Smooth muscle cell of the coronary artery (primary cell): Measurements from ENCODE around the gene ZBTB5. TPM values are rescaled to one million over a fixed set of nuclear protein-coding genes. Genes with fewer than 3 reads are reported as not detected.

Experiments
- total RNA-seq: library from RNA; depleted of rRNA; stranded (reverse); fragments of >200 nt; gene quantifications from 2 replicates; pipeline ENCODE4 v1.2.3, GENCODE V29; 2014; ENCODE audit warnings: low replicate concordance

ZBTB5 gene, protein sequence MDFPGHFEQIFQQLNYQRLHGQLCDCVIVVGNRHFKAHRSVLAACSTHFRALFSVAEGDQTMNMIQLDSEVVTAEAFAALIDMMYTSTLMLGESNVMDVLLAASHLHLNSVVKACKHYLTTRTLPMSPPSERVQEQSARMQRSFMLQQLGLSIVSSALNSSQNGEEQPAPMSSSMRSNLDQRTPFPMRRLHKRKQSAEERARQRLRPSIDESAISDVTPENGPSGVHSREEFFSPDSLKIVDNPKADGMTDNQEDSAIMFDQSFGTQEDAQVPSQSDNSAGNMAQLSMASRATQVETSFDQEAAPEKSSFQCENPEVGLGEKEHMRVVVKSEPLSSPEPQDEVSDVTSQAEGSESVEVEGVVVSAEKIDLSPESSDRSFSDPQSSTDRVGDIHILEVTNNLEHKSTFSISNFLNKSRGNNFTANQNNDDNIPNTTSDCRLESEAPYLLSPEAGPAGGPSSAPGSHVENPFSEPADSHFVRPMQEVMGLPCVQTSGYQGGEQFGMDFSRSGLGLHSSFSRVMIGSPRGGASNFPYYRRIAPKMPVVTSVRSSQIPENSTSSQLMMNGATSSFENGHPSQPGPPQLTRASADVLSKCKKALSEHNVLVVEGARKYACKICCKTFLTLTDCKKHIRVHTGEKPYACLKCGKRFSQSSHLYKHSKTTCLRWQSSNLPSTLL
- 4.8 and 8.9 TPM in 2 replicates for total RNA-seq

GRCh38 chr9:37465249-37466036 lies at the start of gene ZBTB5:
Gene ZBTB5, minus strand, starts transcription at chr9:37465450. Its CDS starts 22,899 bp downstream, at chr9:37442551.

GRCh38 chr9:37485389-37486255 lies 20.4 kb upstream of the ZBTB5 start, which contains the start of gene POLR1E:
Gene POLR1E, plus strand, starts transcription at chr9:37485948. Its CDS starts 100 bp downstream, at chr9:37486048.

DNA sequence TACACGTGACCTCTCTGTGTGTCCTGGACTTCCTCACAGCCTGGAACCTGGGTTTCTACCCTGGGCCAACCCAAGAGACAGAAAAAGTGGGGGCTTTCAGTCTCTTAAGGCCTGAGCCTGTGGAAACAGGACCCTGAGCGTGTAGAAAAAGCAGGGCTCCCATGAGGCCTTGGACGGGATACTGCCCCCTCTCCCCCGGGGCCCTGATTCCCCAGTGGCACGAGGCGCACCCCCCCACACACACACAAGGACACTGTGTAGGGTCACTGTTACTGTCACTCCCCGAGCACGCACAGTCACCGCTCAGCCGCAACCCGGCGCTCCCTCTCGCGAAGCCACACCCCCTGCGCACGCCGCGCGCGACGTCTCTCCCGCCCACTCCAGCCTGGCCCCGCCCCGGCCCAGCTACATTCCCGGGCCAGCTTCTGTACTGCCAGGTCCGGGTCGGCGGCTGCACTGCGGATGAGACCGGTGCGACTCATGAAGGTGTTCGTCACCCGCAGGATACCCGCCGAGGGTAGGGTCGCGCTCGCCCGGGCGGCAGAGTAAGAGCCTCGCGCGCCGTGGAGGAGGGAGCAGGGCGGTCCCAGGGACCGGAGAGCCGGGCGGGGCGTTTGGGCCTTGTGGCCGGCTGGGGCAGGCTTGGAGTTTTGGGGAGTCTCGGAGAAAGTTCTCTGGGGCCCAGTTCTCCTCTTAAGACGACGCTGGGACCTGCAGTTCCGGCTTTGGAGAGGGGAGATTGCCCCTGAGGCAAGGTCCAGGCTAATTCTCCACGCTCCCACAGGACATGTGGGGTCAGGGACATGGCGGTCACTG lies 42.8 kb downstream of the ZBTB5 start, which contains the start of gene GRHPR:
TSS of gene GRHPR (plus strand) at position 408 of the 816 bp plus-strand sequence. CDS start at position 463, 55 bp downstream.

Other genes with a start within 250 kb of the ZBTB5 start
- gene GRHPR, start 42.8 kb downstream of the ZBTB5 start, total RNA-seq = 128 and 141 TPM in 2 replicates
- gene POLR1E, start 20.5 kb upstream of the ZBTB5 start, total RNA-seq = 29.3 and 34.3 TPM in 2 replicates
- gene FBXO10, start 110.9 kb upstream of the ZBTB5 start, total RNA-seq = 8.0 and 9.0 TPM in 2 replicates
- 124 and 161 TPM in 2 replicates for gene TOMM5, start 127.1 kb upstream of the ZBTB5 start, total RNA-seq
- 0.12 TPM in 1 of 2 replicates, not detected in the other for gene FRMPD1, start 185.5 kb upstream of the ZBTB5 start, total RNA-seq